Activated CD4-positive, alpha-beta T cell treated with anti-CD3 and anti-CD28 coated beads for 48 hours (primary cell): ENCODE results near the gene AIFM3.

Experiments used
- DNase-seq: peaks from one replicate; pipeline ENCODE4 v3.0.0-alpha.2; 2020

AIFM3 gene

DNA sequence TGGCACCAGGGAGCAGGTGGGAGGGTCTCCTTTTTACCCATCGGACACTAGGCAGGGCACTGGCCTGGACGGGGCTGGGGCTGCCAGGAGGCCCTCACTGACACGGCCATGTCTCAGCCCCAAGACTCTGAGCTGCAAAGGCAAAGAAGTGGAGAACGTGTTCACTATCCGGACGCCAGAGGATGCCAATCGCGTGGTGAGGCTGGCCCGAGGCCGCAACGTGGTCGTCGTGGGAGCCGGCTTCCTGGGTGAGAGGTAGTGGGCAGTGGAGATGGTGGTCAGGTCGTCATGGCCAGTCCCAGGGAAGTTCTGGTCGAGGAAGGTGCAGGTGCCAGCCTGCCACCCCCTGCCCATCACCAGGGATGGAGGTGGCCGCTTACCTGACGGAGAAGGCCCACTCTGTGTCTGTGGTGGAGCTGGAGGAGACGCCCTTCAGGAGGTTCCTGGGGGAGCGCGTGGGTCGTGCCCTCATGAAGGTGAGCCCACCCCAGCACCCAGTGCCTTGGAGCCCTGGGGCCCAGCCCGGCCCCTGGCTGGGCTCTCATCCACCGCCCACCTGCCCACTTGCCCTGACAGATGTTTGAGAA lies 9.3 kb downstream of the AIFM3 start:
- DNase-seq: no peak

DNA sequence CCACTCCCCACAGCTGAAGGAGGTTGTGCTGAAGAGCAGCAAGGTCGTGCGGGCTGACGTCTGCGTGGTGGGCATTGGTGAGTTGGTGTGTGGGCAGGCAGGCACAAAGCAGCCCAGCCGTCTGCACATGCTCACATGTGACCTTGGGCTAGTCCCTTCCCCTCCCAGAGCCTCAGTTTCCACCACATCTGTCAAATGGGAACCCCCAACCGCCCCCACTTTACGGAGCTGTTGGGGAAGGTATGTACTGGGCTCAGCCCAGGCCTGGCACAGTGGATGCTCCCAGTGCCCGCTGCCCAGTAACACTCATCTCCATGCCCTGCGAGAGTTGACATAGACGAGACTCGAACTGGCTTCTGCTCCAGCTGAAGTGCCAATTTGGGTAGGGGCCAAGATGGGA lies 10.0 kb downstream of the AIFM3 start:
- DNase-seq: no peak

DNA sequence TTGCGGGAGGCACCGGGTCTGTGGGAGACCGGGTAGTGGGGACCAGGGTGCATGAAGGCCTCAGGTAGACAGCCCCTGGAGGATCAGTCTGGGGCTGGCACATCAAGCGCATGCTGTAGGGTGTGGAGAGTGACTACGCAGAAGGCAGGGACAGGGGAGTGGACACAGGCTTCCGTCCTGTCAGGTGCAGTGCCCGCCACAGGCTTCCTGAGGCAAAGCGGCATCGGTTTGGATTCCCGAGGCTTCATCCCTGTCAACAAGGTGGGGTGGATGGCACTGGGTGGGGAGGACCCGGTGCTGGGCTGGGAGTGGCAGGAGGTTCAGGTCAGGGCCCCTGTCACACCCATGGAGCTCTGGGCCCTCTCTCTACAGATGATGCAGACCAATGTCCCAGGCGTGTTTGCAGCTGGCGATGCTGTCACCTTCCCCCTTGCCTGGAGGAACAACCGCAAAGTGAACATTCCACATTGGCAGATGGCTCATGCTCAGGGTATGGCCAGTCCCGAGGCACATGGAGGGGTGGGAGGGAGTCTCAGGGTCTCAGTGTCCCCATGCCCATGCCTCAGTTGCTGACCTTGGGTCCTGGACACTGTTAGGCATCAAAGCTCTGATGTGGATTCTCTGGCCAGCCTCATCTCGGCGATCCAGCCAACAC lies 10.6 kb downstream of the AIFM3 start:
- no peak for DNase-seq

DNA sequence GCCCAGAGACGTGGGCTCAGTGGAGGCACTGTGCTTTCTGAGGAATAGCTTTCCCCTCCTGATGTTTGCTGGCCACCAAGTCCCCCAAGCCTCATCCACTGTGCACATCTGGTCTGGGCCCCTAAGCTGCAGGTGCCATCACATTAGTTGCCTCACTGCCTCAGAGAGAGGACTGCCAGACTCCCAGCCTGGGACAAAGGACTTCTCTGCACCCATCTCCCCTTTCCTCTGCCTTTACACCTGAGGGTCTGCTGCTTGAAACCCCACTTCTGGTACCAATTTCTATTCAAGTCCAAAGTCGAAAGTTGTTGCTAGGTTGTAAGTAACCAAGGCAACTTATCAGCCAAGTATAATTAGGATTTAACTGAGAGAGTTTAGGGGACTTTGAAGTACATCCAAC lies 11.4 kb downstream of the AIFM3 start:
- DNase-seq: no peak

DNA sequence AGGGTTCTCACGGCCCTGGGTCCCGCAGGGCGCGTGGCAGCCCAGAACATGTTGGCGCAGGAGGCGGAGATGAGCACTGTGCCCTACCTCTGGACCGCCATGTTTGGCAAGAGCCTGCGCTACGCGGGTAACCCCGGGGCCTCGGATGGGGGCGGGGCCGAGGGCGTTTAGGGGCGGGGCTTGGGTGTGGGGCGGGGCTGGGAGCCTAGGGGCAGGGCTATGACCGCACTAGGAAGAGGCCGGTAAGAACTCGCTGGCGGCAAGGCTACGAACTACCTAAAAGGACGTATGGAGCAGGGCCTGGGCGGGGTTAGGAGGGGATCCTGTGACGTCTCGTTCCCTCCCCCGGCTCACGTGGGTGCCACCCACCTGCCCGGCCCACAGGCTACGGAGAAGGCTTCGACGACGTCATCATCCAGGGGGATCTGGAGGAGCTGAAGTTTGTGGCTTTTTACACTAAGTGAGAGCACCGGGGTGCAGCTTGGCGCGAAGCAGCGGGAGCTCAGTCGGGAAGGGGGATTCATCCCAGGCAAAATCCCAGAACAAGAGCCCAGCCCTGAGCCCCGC lies 12.3 kb downstream of the AIFM3 start:
- peak; percentile 85 for DNase-seq

DNA sequence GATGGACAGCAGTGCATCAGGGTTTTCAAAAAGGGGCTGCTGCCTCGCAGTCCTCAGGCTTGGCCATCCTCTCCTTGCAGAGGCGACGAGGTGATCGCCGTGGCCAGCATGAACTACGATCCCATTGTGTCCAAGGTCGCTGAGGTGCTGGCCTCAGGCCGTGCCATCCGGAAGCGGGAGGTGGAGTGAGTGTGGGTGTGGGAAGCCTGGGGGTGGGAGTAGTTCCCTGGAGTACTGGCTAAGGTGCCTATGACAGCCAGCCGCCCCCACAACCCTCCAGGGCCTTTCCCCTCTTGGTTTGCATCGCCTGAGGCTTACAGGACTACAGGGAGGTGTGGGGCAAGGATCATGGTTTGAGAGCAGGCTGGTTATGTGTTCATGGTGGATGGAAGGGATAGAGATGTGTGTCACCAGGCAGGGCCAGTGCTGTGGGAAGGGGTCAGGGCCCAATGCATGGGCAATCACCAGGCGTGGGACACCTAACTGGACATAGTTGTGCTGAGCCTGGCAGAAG lies 12.9 kb downstream of the AIFM3 start:
- DNase-seq: no peak

DNA sequence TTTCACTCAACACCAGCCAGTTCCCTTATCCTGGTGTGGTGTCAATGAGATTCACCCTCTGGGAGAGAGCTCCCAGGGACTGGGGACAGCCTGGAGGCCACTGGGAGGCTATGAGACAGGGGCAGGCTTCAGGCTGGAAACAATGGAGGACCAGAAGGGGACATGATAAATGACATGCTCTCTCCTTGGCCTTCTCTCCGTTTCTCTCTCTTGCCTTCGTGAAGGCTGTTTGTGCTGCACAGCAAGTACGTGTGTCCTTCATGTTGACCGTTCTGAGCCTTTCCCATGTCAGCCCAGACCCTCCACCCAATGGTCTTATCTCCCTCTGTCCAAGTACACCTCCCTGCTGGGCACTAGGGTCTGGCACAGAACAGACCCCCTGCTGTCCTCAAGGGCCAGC lies 13.5 kb downstream of the AIFM3 start:
- DNase-seq: no peak

DNA sequence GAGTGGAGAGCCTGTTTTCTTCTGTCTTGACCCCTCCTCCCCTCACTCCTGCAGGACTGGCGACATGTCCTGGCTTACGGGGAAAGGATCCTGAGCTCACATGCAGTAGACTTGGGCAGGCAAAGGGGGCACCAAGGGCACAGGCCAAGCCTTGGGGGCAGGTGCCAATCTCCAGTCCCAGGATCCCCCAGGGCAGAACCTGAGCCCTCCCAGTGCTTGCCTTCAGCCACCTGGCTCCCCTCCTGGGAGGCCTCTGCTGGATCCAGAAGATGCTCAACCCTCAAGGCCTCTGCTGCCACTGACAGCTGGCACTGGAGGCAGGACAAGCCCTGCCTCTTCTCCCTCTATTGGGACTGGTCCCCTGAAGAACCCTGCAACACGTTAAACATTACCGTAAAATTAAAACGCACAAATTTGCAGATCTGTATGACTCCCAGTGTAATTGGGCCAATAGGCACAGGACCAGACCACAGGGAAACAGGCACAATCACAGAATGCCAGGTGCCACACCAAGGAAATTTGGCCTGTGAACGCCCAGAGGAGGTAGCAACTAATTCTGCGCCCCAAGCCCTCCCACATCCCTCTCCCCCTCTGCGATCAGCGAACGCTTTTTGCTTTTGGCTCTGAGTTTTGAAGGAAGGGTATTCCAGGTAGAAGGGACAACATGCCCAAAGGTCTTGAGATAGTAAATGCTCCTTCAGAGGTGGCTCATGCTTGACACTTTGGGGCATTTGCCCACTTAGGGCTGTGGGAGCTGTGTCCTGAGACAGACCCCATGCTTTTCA lies 14.1 kb downstream of the AIFM3 start:
- no peak for DNase-seq

DNA sequence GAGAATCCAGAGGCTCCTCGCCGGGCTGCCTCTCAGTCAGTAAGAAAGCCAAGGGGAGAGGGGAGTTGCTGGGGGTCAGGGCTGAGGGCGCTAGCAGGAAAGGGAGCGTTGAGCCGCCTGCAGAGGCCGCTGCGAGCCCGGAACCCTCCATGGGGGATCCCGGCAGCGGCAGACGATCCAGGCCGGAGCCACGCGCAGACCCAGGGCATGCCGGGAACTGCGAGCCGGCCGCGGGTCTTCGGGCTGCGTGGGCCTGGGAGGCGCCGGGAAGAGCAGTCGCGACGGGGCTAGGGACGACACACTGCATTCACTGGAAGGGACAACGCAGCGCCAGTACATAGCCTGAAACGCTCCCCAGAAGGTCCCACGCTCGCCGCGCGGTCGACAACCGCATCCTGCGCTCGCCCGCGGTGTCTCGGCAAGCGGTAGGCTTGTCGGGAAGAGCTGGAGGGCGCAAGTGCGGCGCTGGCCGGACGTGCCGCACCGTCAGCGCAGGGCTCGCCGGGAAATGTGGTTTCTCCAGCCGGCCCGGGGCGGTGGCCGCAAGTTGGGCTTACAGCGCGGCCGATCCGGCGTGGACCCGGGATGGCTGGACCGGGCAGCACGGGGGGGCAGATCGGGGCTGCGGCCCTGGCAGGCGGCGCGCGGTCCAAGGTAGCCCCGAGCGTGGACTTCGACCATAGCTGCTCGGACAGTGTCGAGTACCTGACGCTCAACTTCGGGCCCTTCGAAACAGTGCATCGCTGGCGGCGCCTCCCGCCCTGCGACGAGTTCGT lies 14.9 kb downstream of the AIFM3 start, which contains the start of gene LZTR1:
Gene LZTR1 (plus strand): TSS at position 511 of the 776 bp plus-strand sequence. CDS start 75 bp downstream, at position 586.
- peak; percentile 80 for DNase-seq

DNA sequence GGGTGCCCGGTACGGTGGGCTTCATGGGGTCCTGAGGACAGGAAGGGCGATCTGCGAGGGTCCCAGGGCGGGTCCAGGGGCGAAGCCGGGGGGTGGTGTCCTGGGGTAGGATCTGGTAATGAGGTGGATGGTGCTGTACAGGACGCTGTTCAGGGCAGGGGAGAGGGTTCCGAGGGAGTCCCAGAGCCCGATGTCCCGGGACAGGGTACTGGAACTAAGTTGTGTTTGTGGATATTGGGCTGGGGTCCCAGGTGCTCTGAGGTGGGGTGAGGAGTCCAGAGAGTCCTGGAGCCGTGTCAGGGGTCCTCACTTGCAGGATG lies 15.5 kb downstream of the AIFM3 start:
- DNase-seq: no peak

DNA sequence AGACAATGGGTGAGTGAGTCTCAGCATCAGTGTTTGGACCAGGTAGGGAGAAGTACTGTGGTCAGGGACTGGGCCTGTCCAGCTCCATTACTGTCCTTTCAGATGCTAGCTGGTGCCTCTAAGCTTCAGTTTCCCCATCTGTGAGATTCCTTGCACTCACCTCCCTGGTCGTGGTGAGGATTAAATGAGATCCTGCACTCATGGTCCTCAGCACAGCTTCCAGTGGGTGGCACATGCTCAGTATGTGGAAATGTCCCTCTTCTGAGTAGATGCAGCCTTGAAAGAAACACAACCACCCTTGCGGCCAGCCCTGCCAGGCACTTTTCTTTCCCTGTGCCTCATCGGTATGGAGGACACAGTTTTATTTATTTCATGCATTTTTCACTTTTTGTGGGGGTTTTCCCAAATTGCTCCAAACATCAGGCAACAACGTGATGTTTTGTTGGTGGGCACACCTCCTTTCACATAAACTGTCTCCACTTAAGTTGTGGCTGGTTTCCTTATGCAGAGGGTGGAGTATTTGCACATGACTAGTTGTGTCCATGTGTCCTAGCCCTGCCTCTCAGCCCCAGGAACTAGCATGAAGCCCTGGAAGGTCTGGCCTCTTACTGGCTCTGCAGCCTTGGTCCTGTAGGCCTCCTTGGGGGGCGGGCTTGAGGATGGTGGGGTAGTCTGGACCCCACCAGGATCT lies 16.2 kb downstream of the AIFM3 start:
- no peak for DNase-seq

DNA sequence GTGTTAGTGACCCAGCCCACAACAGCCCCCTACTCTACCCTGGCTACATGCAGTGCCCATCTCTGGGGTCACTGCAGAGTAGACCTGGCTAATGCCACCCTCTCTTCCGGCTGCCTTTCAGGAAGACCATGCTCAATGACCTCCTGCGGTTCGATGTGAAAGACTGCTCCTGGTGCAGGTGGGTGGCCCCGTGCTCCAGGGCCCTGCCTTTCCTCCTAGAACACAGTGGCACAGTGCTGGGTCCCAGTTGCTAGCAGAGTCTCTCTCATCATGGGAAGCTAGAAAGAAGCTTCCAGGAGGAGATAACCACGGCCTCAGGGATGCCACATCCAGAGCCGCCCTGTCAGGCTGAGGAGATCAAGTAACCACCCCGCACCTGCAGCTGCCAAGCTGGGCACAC lies 18.7 kb downstream of the AIFM3 start:
- no peak for DNase-seq

DNA sequence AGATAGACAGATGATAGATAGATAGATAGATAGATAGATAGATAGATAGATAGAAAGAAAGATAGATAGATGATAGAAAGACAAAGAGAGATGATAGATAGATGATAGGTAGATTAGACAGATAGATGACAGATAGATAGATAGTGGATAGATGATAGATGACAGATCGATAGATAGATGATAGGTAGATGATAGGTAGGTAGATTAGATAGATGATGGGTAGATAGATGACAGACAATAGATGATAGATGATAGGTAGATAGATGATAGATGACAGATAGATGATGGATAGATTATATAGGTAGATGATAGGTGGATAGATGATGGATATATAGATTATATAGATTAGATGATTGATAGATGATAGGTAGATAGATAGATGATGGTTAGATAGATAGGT lies 19.3 kb downstream of the AIFM3 start:
- DNase-seq: no peak

DNA sequence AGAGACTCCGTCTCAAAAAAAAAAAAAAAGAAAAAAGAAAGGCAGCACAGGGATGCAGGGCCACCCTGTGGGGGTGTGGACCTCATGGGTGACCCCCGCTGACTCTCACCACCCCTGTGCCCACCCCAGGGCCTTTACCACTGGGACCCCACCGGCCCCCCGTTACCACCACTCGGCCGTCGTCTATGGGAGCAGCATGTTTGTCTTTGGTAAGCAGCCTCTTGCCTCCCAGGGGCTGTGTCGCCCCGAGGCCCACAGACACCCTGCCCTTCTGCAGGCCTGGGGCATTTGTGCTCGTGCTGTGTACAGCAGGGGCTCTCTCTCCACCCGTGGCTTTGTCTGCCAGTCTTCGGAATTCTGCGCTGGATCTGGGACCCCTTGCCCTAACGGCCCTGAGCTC lies 20.3 kb downstream of the AIFM3 start:
- no peak for DNase-seq

DNA sequence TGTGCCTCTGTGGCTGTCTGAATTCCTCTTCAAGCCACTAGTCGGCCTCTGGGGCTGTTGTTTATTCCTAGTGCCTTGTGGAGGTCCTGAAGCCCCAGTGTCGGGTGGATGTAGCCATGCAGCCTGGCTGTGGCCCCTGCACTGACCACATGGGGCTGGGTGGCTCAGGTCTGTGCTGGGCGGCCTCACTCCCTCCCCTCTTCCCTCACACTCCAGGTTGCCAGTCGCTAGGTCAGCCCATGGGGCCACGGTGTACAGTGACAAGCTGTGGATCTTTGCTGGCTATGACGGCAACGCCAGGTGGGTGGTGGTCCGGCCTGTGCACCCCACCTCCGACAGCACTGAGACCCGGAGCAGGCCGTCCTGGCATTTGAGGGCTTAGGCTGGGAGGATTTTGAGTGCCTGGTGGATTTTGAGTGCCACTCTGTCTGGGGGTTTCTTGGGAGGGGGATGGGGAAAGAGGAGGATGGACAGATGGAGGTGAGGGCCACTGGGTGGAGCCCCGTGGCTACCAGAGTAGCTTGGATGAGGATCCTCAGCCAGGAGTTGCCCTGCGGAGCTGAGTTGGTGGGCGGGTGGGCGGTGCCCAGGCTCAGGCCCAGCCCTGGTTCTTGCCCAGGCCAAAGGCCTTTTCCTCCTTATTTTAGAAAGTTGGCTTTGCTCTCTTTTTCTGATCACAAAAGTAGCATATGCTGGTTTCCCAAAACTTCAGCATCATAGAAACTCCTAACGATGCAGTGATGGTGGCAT lies 21.7 kb downstream of the AIFM3 start:
- no peak for DNase-seq

DNA sequence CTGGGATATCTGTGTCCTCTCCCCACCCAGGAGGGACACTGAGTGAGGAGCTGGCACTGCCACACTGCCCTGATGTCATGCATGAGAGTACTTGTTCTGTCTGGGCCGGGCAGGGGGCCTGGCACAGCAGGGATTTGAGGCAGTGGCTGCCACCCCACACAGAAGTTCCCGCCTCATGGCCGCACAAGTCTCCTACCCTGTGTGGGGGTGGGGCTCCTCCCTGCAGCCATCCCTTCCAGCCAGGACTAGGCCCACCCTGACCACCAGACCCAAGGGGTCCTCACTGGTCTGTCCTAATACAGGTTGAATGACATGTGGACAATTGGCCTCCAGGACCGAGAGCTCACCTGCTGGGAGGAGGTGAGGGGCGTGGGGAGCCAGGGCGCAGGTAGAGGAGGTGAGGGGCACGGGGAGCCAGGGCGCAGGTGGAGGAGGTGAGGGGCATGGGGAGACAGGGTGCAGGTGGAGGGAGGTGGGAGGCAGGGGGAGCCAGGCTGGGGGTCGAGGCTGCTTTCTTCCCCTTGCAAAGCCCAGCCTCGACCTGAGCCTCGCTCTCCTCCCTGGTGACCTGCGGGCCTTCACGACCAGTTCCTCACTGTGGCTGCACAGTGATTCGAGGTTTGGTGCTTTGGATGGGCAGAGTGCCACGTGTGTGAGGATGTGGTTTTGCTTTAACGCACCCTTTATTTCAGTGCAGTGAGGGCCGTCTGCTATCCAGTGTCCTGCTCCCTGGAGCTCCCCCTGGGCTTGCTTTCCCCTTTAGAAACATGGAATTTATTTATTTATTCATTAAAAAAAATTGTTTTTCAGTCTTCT lies 22.5 kb downstream of the AIFM3 start:
- DNase-seq: no peak

DNA sequence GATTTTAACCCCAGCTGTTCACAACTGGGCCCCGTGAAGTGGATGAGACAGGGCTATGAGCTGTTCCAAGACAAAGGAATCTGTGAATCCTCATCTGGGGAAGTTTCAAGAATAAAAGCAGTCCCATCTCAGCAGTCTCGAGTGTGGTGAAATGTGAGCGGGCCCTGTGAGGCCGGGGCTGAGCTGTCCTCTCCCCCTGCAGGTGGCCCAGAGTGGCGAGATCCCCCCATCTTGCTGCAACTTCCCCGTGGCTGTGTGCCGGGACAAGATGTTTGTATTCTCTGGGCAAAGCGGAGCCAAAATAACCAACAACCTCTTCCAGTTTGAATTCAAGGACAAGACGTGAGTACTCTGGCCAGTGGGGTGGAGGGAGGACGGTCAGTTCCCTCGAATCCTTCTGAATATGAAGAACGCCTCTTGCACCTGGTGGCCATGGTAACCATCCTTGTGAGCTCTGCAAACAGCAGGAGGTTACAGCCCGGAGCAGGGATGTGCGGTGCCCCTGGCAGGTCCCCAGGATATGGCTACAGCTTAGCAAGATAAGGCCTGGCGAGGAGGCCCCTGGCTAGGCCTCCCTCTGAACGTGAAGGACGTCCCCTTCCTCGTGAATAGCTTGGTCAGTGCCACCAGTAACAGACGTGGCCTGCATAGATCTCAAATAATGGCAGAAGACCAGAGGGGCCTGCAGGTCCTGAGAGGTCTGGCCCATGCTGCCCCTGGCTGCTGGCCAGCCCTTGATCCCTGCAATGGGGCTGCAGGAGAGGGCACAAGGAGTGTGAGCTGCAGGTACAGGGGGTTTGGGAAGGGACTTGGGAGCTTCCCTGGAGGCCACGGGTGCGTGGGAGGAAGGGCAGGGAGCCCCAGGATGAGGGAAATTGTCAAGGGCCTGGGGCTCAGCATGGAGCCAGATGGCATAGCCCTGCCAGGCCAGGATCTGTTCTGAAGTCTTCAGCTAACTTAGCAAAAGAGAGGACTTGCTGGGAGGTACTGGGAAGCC lies 23.4 kb downstream of the AIFM3 start:
- DNase-seq: no peak

DNA sequence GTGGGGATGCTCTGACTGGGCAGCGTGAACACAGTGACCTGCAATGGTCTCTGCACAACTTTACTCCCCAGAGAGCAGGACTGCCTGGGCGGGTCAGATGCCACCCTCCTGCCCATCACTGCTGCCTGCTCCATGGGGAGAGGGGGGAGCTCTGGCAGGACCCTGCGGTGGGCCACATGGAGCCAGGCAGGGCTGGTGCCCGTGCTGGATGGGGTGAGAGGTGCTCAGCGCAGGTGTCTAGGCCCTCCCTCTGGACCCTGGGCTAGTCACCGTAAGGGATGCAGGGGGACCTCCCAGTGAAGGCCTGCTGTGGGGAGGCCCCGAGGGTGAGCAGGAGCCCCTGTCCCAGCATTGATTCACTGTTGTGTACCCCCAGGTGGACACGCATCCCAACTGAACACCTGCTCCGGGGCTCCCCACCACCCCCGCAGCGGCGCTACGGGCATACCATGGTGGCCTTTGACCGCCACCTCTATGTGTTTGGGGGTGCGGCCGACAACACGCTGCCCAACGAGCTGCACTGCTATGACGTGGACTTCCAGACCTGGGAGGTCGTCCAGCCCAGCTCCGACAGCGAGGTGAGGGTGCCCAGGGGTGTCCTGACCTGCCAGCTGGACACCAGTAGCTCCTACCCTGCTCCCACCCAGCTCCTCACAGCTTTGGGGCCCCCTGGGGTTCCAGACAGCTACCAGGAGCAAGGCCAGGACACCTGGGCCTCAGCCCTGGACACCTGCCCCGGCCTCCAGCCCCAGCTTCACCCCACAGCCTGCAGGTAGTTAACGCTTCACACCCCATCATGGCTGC lies 24.4 kb downstream of the AIFM3 start:
- DNase-seq: no peak

DNA sequence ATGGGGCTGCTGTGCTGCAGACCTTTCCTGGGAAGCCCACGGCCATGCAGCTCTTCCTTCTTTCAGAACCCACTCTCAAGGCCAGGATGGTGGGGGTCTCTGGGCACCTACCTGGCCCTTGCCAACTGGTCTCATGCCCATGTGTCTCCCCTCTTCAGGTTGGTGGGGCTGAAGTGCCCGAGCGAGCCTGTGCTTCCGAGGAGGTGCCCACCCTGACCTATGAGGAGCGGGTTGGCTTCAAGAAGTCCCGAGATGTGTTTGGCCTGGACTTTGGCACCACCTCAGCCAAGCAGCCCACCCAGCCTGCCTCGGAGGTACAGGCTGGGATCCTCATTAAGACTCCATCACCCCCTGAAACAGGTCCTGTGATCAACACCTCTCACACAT lies 25.0 kb downstream of the AIFM3 start:
- DNase-seq: no peak
